ENCODE data around the gene ALPG. TPM values are rescaled to one million over a fixed set of nuclear protein-coding genes. Genes with fewer than 3 reads are reported as not detected.
A peak's percentile ranks its signal among the peaks of the same experiment; 100 is the strongest.
"Not testable (repeated sequence)": the region's sequence is repeated elsewhere in the genome, so short reads cannot be mapped to it uniquely, and the experiment has no call there.

Gene ALPG
- total and polyA plus RNA-seq, 2 donors (not counting 3 experiments of a cell fraction or from before 2014, with no cell fraction given), result not detected

DNA sequence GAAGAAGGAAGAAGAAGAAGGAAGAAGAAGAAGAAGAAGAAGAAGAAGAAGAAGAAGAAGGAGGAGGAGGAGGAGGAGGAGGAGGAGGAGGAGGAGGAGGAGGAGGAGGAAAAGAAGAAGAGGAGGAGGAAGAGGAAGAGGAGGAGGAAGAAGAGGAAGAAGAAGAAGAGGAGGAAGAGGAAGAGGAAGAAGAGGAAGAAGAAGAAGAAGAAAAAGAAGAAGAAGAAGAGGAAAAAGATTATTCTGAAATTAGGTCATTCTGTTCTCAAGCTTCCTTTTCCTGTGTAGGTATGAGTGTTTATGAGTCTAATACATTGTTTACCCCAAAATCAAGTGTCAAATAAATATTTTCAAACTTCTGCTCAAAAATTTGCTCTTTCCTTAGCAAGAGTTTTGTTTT is 21.6 kb upstream of the ALPG start:
- H3K9me3 ChIP-seq (replicated peaks; ENCODE audit: control insufficient read depth, insufficient read depth, low read length); H3K9ac ChIP-seq (replicated peaks; ENCODE audit: extremely low read depth, insufficient read depth, low read length); FAIRE-seq; H2AFZ ChIP-seq (ENCODE audit: low read depth, low read length); BruUV-seq (replicated peaks); DNase-seq (ENCODE audit: low read depth, low spot score); H3K4me2 ChIP-seq (ENCODE audit: insufficient read depth, low read length); H3K4me1 ChIP-seq (ENCODE audit: control insufficient read depth, extremely low read depth, insufficient read depth, low read length); H3K4me3 ChIP-seq (replicated peaks in 1 of 3; ENCODE audit: insufficient read depth in 1 of 3, low read depth in 1 of 3, low read length in 3 of 3); H3K9me1 ChIP-seq (replicated peaks; ENCODE audit: control insufficient read depth, extremely low read depth, insufficient read depth, low read length); H3K27ac ChIP-seq (ENCODE audit: insufficient read depth, low read depth, low read length); intact Hi-C loops (cut with micrococcal nuclease); H3K79me2 ChIP-seq (ENCODE audit: control insufficient read depth, insufficient read depth, low read length); H4K20me1 ChIP-seq (replicated peaks; ENCODE audit: control insufficient read depth, extremely low read depth, insufficient read depth, low read length); H3K36me3 ChIP-seq (ENCODE audit: control insufficient read depth in 2 of 2, extremely low read depth in 1 of 2, insufficient read depth in 2 of 2, low read length in 2 of 2); dilution Hi-C loops (cut with MboI; ENCODE audit: extremely low pct_ligation_motif_present, low sequenced_read_pairs); POLR2A ChIA-PET: not testable (repeated sequence)
- CTCF ChIA-PET, result interaction anchor here (1.0 kb wide), 1 partner anchor 21 kb away, joined by 3 read pairs; no protein-coding TSS in a partner anchor
- peaks cover 68 to 70% of the 10 kb centered on the region in 2 experiments for H3K27me3 ChIP-seq (ENCODE audit: control insufficient read depth in 2 of 2, insufficient read depth in 2 of 2, low read length in 2 of 2)

DNA sequence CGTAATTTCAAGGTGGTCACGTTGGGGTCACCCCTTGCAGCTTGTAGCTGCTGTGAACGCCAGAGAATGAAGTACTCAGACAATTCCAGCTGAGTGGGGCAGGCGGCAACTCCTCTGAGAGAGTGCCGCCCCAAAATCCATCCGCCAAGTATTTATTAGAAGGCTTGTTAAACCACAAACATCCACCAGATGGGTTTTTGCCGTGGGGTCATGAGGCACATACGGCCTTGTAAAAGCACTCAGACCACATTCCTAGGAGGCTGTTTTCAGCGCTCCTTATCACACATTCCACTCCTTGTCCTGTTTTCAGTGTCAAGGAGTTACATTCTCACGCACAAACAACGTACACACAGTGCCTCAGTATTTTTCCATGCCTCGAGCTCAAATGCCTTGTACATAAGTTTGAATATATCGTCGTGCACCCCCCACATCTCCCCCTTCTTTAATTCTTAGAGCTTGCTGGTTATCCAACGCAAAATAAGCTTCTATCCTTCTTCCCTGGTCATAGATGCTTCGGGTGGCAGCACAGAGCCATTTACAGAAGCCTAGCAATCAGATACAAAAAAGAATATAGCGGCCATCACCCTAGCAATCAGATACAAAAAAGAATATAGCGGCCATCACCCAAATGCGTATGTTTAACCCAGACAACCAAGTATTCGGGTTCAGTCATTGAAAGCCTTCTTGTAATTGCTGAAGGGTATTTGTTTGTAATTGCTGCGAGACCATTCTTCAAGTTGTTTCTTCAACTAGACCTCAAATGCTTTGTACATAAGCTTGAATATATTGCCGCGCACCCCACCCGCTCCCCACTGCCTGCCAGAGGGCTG is 20.8 kb upstream of the ALPG start:
- dilution Hi-C loops (cut with MboI; ENCODE audit: extremely low pct_ligation_motif_present, low sequenced_read_pairs), result no loop called here

More for the DNA sequence above, 20.8 kb upstream of the ALPG start:
- no peak overlapping the region for H3K9ac ChIP-seq (replicated peaks; ENCODE audit: extremely low read depth, insufficient read depth, low read length)
- BruUV-seq (replicated peaks), result no TSS peak
- H3K4me2 ChIP-seq (ENCODE audit: insufficient read depth, low read length), result no peak overlapping the region
- H2AFZ ChIP-seq (ENCODE audit: low read depth, low read length), result no peak overlapping the region
- no peaks in the 10 kb centered on the region for H4K20me1 ChIP-seq (replicated peaks; ENCODE audit: control insufficient read depth, extremely low read depth, insufficient read depth, low read length)
- H3K27me3 ChIP-seq (ENCODE audit: control insufficient read depth in 2 of 2, insufficient read depth in 2 of 2, low read length in 2 of 2), result peaks cover 73 to 78% of the 10 kb centered on the region in 2 experiments
- H3K4me1 ChIP-seq (ENCODE audit: control insufficient read depth, extremely low read depth, insufficient read depth, low read length), result no peaks in the 10 kb centered on the region
- DNase-seq (ENCODE audit: low read depth, low spot score) (peak; percentile 17), FAIRE-seq (no peak)
- ChIA-PET POLR2A (no interaction called here), CTCF (interaction anchor here (0.7 to 1.4 kb wide), 4 partner anchors 10 to 160 kb away, joined by 3 to 4 read pairs (median 4); no protein-coding TSS in a partner anchor)
- H3K9me1 ChIP-seq (replicated peaks; ENCODE audit: control insufficient read depth, extremely low read depth, insufficient read depth, low read length), result no peaks in the 10 kb centered on the region
- TF ChIP-seq CTCF (IDR thresholded peaks at IDR 0.05; ENCODE audit: extremely low read depth in 1 of 2, insufficient read depth in 1 of 2, low read depth in 1 of 2, low read length in 2 of 2) (no peak), POLR2AphosphoS5 (IDR thresholded peaks at IDR 0.05; ENCODE audit: insufficient read depth, low read depth, low read length) (no peak), MAX (IDR thresholded peaks at IDR 0.05; ENCODE audit: insufficient read depth, insufficient read length) (no peak), JUN (IDR thresholded peaks at IDR 0.05; ENCODE audit: borderline replicate concordance, insufficient read depth, insufficient read length, low read depth) (no peak), MYC (IDR thresholded peaks at IDR 0.05; ENCODE audit: low read depth, low read length) (no peak)
- H3K79me2 ChIP-seq (ENCODE audit: control insufficient read depth, insufficient read depth, low read length), result no peaks in the 10 kb centered on the region
- no peaks in the 10 kb centered on the region for H3K36me3 ChIP-seq (ENCODE audit: control insufficient read depth in 2 of 2, extremely low read depth in 1 of 2, insufficient read depth in 2 of 2, low read length in 2 of 2)
- H3K4me3 ChIP-seq (replicated peaks in 1 of 3; ENCODE audit: insufficient read depth in 1 of 3, low read depth in 1 of 3, low read length in 3 of 3), result no peak overlapping the region
- H3K9me3 ChIP-seq (replicated peaks; ENCODE audit: control insufficient read depth, insufficient read depth, low read length), result no peaks in the 10 kb centered on the region
- H3K27ac ChIP-seq (ENCODE audit: insufficient read depth, low read depth, low read length), result no peak overlapping the region
- intact Hi-C loops (cut with micrococcal nuclease), result no loop called here

Measured in endothelial cell of umbilical vein (primary cell).